OCI-LY3 (cell line): ENCODE data around the gene MTURN.

Source experiments
- H2AFZ ChIP-seq: fragments of 200-600, 300-600 bp; shearing (Covaris generic); 2 replicates; pipeline ENCODE4 v1.6.0; 2014; ENCODE audit warnings: antibody characterized with exemption, low read depth, low read length
- H3K27ac ChIP-seq: fragments of 200-600, 300-600 bp; sonication (generic); 2 replicates; pipeline ENCODE4 v1.5.1; 2014; ENCODE audit warnings: mild to moderate bottlenecking, low read length, moderate library complexity, mixed read lengths
- H3K27me3 ChIP-seq: fragments of 200-600, 300-600 bp; sonication (generic); 2 replicates; pipeline ENCODE4 v1.6.1; 2014; ENCODE audit warnings: low read depth, low read length, mixed read lengths
- H3K36me3 ChIP-seq: fragments of 200-600, 300-600 bp; sonication (generic); replicated peaks from 2 replicates; pipeline ENCODE3; 2014; ENCODE audit warnings: low read depth, low read length, mixed read lengths
- H3K4me1 ChIP-seq: fragments of 300-600, 200-600 bp; sonication (generic); 2 replicates; pipeline ENCODE4 v1.6.1; 2014; ENCODE audit warnings: low read length, mixed read lengths
- H3K4me2 ChIP-seq: fragments of 200-600, 300-600 bp; sonication (generic); 2 replicates; pipeline ENCODE4 v1.6.1; 2014; ENCODE audit warnings: low read length, mixed read lengths
- H3K4me3 ChIP-seq: fragments of 300-600, 200-600 bp; sonication (generic); 2 replicates; pipeline ENCODE4 v1.5.1; 2014; ENCODE audit warnings: antibody characterized with exemption, mild to moderate bottlenecking, low read length, moderate library complexity
- H3K79me2 ChIP-seq: fragments of 300-600, 200-600 bp; shearing (Covaris generic); 2 replicates; pipeline ENCODE4 v1.6.1; 2014; ENCODE audit warnings: mild to moderate bottlenecking, low read length, mixed read lengths
- H3K9ac ChIP-seq: fragments of 300-600, 200-600 bp; shearing (Covaris generic); 2 replicates; pipeline ENCODE4 v1.6.0; 2014; ENCODE audit warnings: mild to moderate bottlenecking, low read length, moderate library complexity
- H3K9me3 ChIP-seq: fragments of 200-600, 300-600 bp; shearing (Covaris generic); 2 replicates; pipeline ENCODE4 v1.6.1; 2014; ENCODE audit warnings: low read length, mixed read lengths; ENCODE audit not compliant: insufficient read depth
- H4K20me1 ChIP-seq: fragments of 200-600, 300-600 bp; sonication (generic); 2 replicates; pipeline ENCODE4 v1.6.1; 2016; ENCODE audit warnings: low read length, mixed read lengths; ENCODE audit not compliant: insufficient read depth
- EZH2phosphoT487 ChIP-seq: fragments of 200-600 bp; shearing (Covaris generic); IDR thresholded peaks from 2 replicates; pipeline ENCODE4 v1.6.1; 2018; ENCODE audit warnings: antibody characterized with exemption, mixed run types, low read depth
- TF ChIP-seq, protein P1 (sequence below): fragments of 200-600, 300-600 bp; sonication (generic); IDR thresholded peaks from 2 replicates; pipeline ENCODE4 v1.5.1; 2014; ENCODE audit warnings: antibody characterized with exemption, low read length, low read depth

Gene MTURN

DNA sequence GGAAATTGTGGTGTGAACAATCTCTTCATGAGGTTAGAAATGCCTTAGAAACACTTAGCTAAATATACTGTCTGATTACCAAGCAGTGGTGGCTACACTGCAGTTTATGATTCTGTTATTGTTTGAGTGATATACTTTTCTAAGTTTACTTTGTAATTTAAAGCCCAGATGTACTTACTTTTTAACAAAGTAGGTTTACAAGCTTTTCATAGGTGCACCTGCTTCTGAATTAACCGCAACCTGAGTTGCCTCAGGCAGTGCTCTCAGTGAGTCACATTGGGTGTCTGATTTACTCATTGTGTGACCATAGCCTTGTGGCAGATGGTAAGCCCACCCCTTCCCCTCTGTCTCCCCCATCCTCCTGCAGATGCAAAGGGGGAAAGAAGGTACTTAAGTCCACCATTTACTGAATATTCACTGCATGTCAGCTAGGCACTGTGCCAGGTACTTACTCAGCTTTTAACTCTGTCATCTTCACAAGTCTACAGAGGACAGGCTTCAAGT is 9.0 kb downstream of the MTURN start:
- Histone ChIP-seq H2AFZ (no peak overlapping the region), H3K9ac (peak overlapping the region; percentile 82), H3K9me3 (no peaks in the 10 kb centered on the region), H3K27me3 (no peaks in the 10 kb centered on the region), H3K27ac (peak overlapping the region; percentile 99), H3K4me1 (peaks cover 74% of the 10 kb centered on the region), H3K4me3 (peak overlapping the region; percentile 57), H4K20me1 (no peaks in the 10 kb centered on the region), H3K79me2 (peaks cover 80% of the 10 kb centered on the region), H3K36me3 (no peaks in the 10 kb centered on the region), H3K4me2 (peak overlapping the region; percentile 91)
- no peak for TF ChIP-seq EZH2phosphoT487
- TF ChIP-seq, protein P1, sequence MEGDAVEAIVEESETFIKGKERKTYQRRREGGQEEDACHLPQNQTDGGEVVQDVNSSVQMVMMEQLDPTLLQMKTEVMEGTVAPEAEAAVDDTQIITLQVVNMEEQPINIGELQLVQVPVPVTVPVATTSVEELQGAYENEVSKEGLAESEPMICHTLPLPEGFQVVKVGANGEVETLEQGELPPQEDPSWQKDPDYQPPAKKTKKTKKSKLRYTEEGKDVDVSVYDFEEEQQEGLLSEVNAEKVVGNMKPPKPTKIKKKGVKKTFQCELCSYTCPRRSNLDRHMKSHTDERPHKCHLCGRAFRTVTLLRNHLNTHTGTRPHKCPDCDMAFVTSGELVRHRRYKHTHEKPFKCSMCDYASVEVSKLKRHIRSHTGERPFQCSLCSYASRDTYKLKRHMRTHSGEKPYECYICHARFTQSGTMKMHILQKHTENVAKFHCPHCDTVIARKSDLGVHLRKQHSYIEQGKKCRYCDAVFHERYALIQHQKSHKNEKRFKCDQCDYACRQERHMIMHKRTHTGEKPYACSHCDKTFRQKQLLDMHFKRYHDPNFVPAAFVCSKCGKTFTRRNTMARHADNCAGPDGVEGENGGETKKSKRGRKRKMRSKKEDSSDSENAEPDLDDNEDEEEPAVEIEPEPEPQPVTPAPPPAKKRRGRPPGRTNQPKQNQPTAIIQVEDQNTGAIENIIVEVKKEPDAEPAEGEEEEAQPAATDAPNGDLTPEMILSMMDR: no peak

DNA sequence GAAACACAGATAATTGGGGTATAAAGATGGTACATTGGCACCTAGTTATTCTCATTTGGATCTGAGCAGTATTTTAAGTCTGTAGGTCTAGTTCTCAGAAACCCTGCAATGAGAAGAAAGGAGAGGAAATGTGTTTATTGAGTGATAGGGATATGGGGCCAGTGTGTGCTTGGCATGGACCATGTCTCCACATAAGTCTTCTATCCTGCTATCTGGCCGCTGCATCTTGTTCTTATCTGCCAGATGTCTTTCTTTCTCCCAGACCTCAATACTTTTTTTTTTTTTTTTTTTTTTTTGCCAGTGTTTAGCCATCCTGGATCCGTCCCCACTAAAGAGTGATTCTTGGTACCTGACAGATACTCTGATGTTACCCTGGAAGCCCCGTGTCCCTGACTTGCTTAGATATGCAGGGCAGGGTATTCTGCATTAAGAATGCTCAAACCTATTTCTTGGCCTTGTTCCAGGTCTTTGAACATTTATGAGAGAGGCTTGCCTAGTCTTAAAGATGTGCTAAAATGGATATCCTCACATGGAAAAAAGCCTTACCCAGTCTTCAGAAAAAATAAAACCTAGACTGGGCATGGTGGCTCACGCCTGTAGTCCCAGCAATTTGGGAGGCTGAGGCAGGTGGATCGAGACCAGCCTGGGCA is 10.0 kb downstream of the MTURN start:
- Histone ChIP-seq H3K4me2 (peak overlapping the region; percentile 91), H3K4me1 (peaks cover 82% of the 10 kb centered on the region), H3K27ac (peak overlapping the region; percentile 99), H3K9ac (peak overlapping the region; percentile 59), H3K4me3 (peak overlapping the region; percentile 57), H2AFZ (no peak overlapping the region), H3K9me3 (no peaks in the 10 kb centered on the region), H3K27me3 (no peaks in the 10 kb centered on the region), H4K20me1 (no peaks in the 10 kb centered on the region), H3K36me3 (peaks cover 7% of the 10 kb centered on the region), H3K79me2 (peaks cover 82% of the 10 kb centered on the region)
- TF ChIP-seq, protein P1: no peak
- no peak for TF ChIP-seq EZH2phosphoT487

DNA sequence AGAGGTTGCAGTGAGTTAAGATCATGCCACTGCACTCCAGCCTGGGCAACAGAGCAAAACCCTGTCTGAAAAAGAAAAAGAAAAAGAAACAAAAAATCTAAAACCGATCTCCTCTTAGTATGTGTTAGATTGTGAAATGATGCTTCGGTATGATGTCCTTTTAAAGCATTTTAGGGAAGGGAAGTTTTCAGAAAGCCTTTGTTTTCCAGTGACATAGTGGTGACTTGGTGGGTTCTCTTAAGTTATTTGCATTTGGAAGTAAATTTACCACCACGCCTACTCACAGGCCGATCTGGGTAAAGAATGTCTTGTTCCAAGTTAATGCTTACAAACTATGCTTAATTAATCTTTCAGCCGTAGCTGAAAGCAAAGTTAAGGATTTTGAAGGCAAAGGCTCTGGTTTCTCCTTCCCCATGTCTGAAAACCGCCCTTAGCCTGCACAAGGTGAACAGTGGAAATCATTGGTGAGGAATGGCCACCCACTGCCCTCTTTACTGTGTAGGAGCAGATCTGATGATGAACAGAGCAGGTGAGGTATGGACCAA is 10.7 kb downstream of the MTURN start:
- H3K27me3 ChIP-seq: no peaks in the 10 kb centered on the region
- no peak overlapping the region for H3K9ac ChIP-seq
- no peaks in the 10 kb centered on the region for H3K9me3 ChIP-seq
- TF ChIP-seq EZH2phosphoT487: no peak
- TF ChIP-seq, protein P1: no peak
- H3K4me3 ChIP-seq: no peak overlapping the region
- no peak overlapping the region for H3K4me2 ChIP-seq
- H3K36me3 ChIP-seq: peaks cover 10% of the 10 kb centered on the region
- peaks cover 82% of the 10 kb centered on the region for H3K4me1 ChIP-seq
- peak overlapping the region; percentile 99 for H3K27ac ChIP-seq
- no peaks in the 10 kb centered on the region for H4K20me1 ChIP-seq
- no peak overlapping the region for H2AFZ ChIP-seq
- peaks cover 80% of the 10 kb centered on the region for H3K79me2 ChIP-seq

DNA sequence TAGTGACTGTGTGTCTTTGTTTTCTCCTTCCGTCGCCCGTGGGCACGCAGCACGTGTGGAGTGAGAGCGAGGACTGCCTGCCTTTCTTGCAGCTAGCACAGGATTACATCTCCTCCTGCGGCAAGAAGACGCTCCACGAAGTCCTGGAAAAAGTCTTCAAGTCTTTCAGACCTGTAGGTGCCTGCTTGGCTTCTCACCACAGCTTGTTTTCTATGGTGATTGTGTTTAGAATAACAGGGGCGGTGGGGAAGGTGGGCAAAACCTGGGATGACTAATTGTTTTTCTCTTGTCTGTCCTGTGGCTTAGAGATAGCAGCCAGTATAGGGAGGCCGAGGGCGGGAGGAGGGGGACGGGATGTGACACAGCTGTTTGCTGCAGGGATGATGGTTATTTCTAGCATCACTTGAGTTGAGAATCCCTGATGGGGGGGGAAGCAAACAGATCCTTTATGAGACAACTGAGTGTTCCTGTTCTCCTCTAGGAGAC is 11.4 kb downstream of the MTURN start:
- peaks cover 13% of the 10 kb centered on the region for H3K36me3 ChIP-seq
- no peak overlapping the region for H3K4me3 ChIP-seq
- peaks cover 73% of the 10 kb centered on the region for H3K79me2 ChIP-seq
- peaks cover 82% of the 10 kb centered on the region for H3K4me1 ChIP-seq
- peak overlapping the region; percentile 73; the same call in 1 of the 2 replicates for H3K27ac ChIP-seq
- no peaks in the 10 kb centered on the region for H3K9me3 ChIP-seq
- no peaks in the 10 kb centered on the region for H3K27me3 ChIP-seq
- no peak overlapping the region for H2AFZ ChIP-seq
- H3K4me2 ChIP-seq: peak overlapping the region; percentile 69
- no peaks in the 10 kb centered on the region for H4K20me1 ChIP-seq
- no peak overlapping the region for H3K9ac ChIP-seq
- TF ChIP-seq EZH2phosphoT487: no peak
- TF ChIP-seq, protein P1: no peak
